ENCODE measurements around the gene HYAL1. TPM values are rescaled to one million over a fixed set of nuclear protein-coding genes. Genes with fewer than 3 reads are reported as not detected.

HYAL1 gene
- total and polyA plus RNA-seq, 2 experiments from 2014 or later: 0.20 TPM; not detected in 1

GRCh38 chr3:50271314-50271936 is 31.9 kb downstream of the HYAL1 start:
- H3K79me2 ChIP-seq (ENCODE audit: insufficient read depth): no peaks in the 10 kb centered on the region
- no peak overlapping the region for H3K27ac ChIP-seq
- H4K20me1 ChIP-seq (ENCODE audit: insufficient read depth): no peaks in the 10 kb centered on the region
- H3K36me3 ChIP-seq (ENCODE audit: low read depth): no peaks in the 10 kb centered on the region
- in situ Hi-C loops (cut with MboI): loop anchor here (5.0 kb wide), 1 partner anchor 74 kb away; no protein-coding TSS in a partner anchor
- peaks cover 13% of the 10 kb centered on the region; the same call in 1 of the 2 replicates for H3F3A ChIP-seq (ENCODE audit: insufficient read depth)
- no peak overlapping the region for H3K4me2 ChIP-seq (ENCODE audit: unreplicated experiment)
- H3K4me1 ChIP-seq (ENCODE audit: insufficient read depth): peaks cover 28% of the 10 kb centered on the region
- H3K4me3 ChIP-seq: no peak overlapping the region
- H2AFZ ChIP-seq: no peak overlapping the region
- H3K9me3 ChIP-seq (ENCODE audit: low read depth): no peaks in the 10 kb centered on the region
- no peaks in the 10 kb centered on the region for H3K27me3 ChIP-seq (replicated peaks; ENCODE audit: insufficient read depth)
- no peak for TF ChIP-seq EZH2phosphoT487 (IDR thresholded peaks at IDR 0.05; ENCODE audit: insufficient read depth, low read depth)
- TF ChIP-seq EZH2 (IDR thresholded peaks at IDR 0.05; ENCODE audit: insufficient read depth, poor library complexity, severe bottlenecking): no peak
- H3K9ac ChIP-seq: no peak overlapping the region
- no peak for DNase-seq
- H3K9me2 ChIP-seq (ENCODE audit: insufficient read depth): no peaks in the 10 kb centered on the region
- 76 to 77% methylated on average over 10 of the region's 10 CpGs for WGBS, 2 experiments (ENCODE audit: low coverage in 1 of 2, low lambda C conversion rate in 2 of 2, missing lambda C conversion rate in 2 of 2)

- WGBS, 2 experiments (ENCODE audit: low coverage in 1 of 2, low lambda C conversion rate in 2 of 2, missing lambda C conversion rate in 2 of 2): 65 to 68% methylated on average over 19 of the region's 19 CpGs
These were observed 32.8 kb downstream of the HYAL1 start for GRCh38 chr3:50270422-50271224.

DNA sequence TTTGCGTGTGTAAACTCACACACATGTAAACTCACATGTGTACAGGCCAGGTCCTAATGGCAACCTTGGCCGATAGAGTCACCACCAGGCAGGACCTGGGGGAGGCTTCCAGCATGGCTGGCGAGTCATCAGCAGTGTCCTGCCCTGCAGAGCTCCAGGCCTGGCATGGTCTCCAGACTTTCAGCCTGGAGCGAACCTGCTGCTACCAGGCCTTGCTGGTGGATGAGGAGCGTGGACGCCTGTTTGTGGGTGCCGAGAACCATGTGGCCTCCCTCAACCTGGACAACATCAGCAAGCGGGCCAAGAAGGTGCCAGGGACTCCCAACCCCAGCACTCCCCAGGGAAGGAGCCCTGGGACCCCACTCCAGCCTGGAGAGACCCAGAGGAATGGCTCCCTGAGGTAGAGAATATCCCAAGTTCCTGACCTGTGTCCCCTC is 33.4 kb downstream of the HYAL1 start:
- no peak overlapping the region for H3K4me3 ChIP-seq
- 60 to 65% methylated on average over 8 of the region's 8 CpGs for WGBS, 2 experiments (ENCODE audit: low coverage in 1 of 2, low lambda C conversion rate in 2 of 2, missing lambda C conversion rate in 2 of 2)
- TF ChIP-seq EZH2 (IDR thresholded peaks at IDR 0.05; ENCODE audit: insufficient read depth, poor library complexity, severe bottlenecking) (no peak), EZH2phosphoT487 (IDR thresholded peaks at IDR 0.05; ENCODE audit: insufficient read depth, low read depth) (no peak)
- no peak overlapping the region for H3K27ac ChIP-seq
- H3K36me3 ChIP-seq (ENCODE audit: low read depth): no peaks in the 10 kb centered on the region
- peaks cover 31% of the 10 kb centered on the region for H3K4me1 ChIP-seq (ENCODE audit: insufficient read depth)
- peak; percentile 90 for DNase-seq
- H2AFZ ChIP-seq: no peak overlapping the region
- no peaks in the 10 kb centered on the region for H4K20me1 ChIP-seq (ENCODE audit: insufficient read depth)
- no peaks in the 10 kb centered on the region for H3K79me2 ChIP-seq (ENCODE audit: insufficient read depth)
- peak overlapping the region; percentile 58 for H3K4me2 ChIP-seq (ENCODE audit: unreplicated experiment)
- peaks cover 13% of the 10 kb centered on the region; the same call in 1 of the 2 replicates for H3F3A ChIP-seq (ENCODE audit: insufficient read depth)
- no peaks in the 10 kb centered on the region for H3K9me2 ChIP-seq (ENCODE audit: insufficient read depth)
- no peaks in the 10 kb centered on the region for H3K27me3 ChIP-seq (replicated peaks; ENCODE audit: insufficient read depth)
- peak overlapping the region; percentile 43; the same call in 1 of the 2 replicates for H3K9ac ChIP-seq
- H3K9me3 ChIP-seq (ENCODE audit: low read depth): no peaks in the 10 kb centered on the region
- in situ Hi-C loops (cut with MboI): loop anchor here (5.0 kb wide), 1 partner anchor 73 kb away; no protein-coding TSS in a partner anchor

More at GRCh38 chr3:50270422-50271224, 32.8 kb downstream of the HYAL1 start:
- in situ Hi-C loops (cut with MboI): loop anchor here (5.0 kb wide), 1 partner anchor 73 kb away; no protein-coding TSS in a partner anchor
- Histone ChIP-seq H3K4me2 (ENCODE audit: unreplicated experiment) (peak overlapping the region; percentile 58), H4K20me1 (ENCODE audit: insufficient read depth) (no peaks in the 10 kb centered on the region), H3K4me3 (no peak overlapping the region), H3K9ac (peak overlapping the region; percentile 43; the same call in 1 of the 2 replicates), H2AFZ (no peak overlapping the region), H3K27me3 (replicated peaks; ENCODE audit: insufficient read depth) (no peaks in the 10 kb centered on the region), H3K36me3 (ENCODE audit: low read depth) (no peaks in the 10 kb centered on the region), H3K27ac (no peak overlapping the region), H3K9me2 (ENCODE audit: insufficient read depth) (no peaks in the 10 kb centered on the region), H3K79me2 (ENCODE audit: insufficient read depth) (no peaks in the 10 kb centered on the region), H3F3A (ENCODE audit: insufficient read depth) (peaks cover 13% of the 10 kb centered on the region; the same call in 1 of the 2 replicates), H3K4me1 (ENCODE audit: insufficient read depth) (peaks cover 28% of the 10 kb centered on the region), H3K9me3 (ENCODE audit: low read depth) (no peaks in the 10 kb centered on the region)
- peak; percentile 39 for DNase-seq
- no peak for TF ChIP-seq EZH2phosphoT487 (IDR thresholded peaks at IDR 0.05; ENCODE audit: insufficient read depth, low read depth)
- TF ChIP-seq EZH2 (IDR thresholded peaks at IDR 0.05; ENCODE audit: insufficient read depth, poor library complexity, severe bottlenecking): no peak

- 44 to 51% methylated on average over 4 of the region's 4 CpGs for WGBS, 2 experiments (ENCODE audit: low coverage in 1 of 2, low lambda C conversion rate in 2 of 2, missing lambda C conversion rate in 2 of 2)
- Histone ChIP-seq H3K4me1 (ENCODE audit: insufficient read depth) (peaks cover 36% of the 10 kb centered on the region), H3F3A (ENCODE audit: insufficient read depth) (peaks cover 13% of the 10 kb centered on the region; the same call in 1 of the 2 replicates), H3K9me3 (ENCODE audit: low read depth) (no peaks in the 10 kb centered on the region), H3K27me3 (replicated peaks; ENCODE audit: insufficient read depth) (no peaks in the 10 kb centered on the region), H3K9me2 (ENCODE audit: insufficient read depth) (no peaks in the 10 kb centered on the region), H3K36me3 (ENCODE audit: low read depth) (no peaks in the 10 kb centered on the region), H3K9ac (peak overlapping the region; percentile 36; the same call in 1 of the 2 replicates), H3K79me2 (ENCODE audit: insufficient read depth) (no peaks in the 10 kb centered on the region), H3K27ac (no peak overlapping the region; the same call in 1 of the 2 replicates), H3K4me2 (ENCODE audit: unreplicated experiment) (peak overlapping the region; percentile 58), H3K4me3 (peak overlapping the region; percentile 43; the same call in 1 of the 2 replicates), H2AFZ (no peak overlapping the region), H4K20me1 (ENCODE audit: insufficient read depth) (no peaks in the 10 kb centered on the region)
- in situ Hi-C loops (cut with MboI): no loop called here
- no peak for DNase-seq
- TF ChIP-seq EZH2 (IDR thresholded peaks at IDR 0.05; ENCODE audit: insufficient read depth, poor library complexity, severe bottlenecking): no peak
These were observed 33.9 kb downstream of the HYAL1 start for GRCh38 chr3:50269460-50269859.

All from GM23248 (cell line).